ENCODE data around the gene ANKRD34A.

- TF ChIP-seq CTCF (IDR thresholded peaks at IDR 0.05) (no peak), POLR2A (IDR thresholded peaks at IDR 0.05) (peak in 1 of 2 donors; percentile 68)
Observed at GRCh38 chr1:145979746-145980456, 15.5 kb upstream of the ANKRD34A start.

All from vagina (tissue), 2 donors.